ENCODE data around the gene NEO1. TPM values are rescaled to one million over a fixed set of nuclear protein-coding genes. Genes with fewer than 3 reads are reported as not detected.
"Not testable (repeated sequence)": the region's sequence is repeated elsewhere in the genome, so short reads cannot be mapped to it uniquely, and the experiment has no call there.

The NEO1 gene
- total RNA-seq, 2 donors from 2014 or later, result 5.2 to 5.3 TPM

- Mint-ChIP-seq H3K27ac (no peak overlapping the region), H3K9me3 (peaks cover 6 to 8% of the 10 kb centered on the region in 2 donors), H3K36me3 (peaks cover 6 to 14% of the 10 kb centered on the region in 2 donors)
- DNase-seq (ENCODE audit: low spot score in 2 of 2), result no peak
- no peak for ATAC-seq
Observed at GRCh38 chr15:73200339-73200738, 148.1 kb downstream of the NEO1 start.

GRCh38 chr15:73210630-73211029 lies 158.4 kb downstream of the NEO1 start:
- ATAC-seq (no peak), DNase-seq (ENCODE audit: low spot score in 2 of 2) (no peak)
- no peaks in the 10 kb centered on the region for H3K9me3 Mint-ChIP-seq
- H3K36me3 Mint-ChIP-seq, result peaks cover 0 to 4% of the 10 kb centered on the region in 2 donors
- no peak overlapping the region for H3K27ac Mint-ChIP-seq

- Mint-ChIP-seq H3K36me3 (peaks cover 0 to 4% of the 10 kb centered on the region in 2 donors), H3K27ac (no peak overlapping the region)
- no peak for DNase-seq (ENCODE audit: low spot score in 2 of 2)
Observed at GRCh38 chr15:73212424-73212823, 160.2 kb downstream of the NEO1 start.

GRCh38 chr15:73221450-73221849 lies 169.2 kb downstream of the NEO1 start:
- Mint-ChIP-seq H3K9me3 (peaks cover 11 to 12% of the 10 kb centered on the region in 2 donors), H3K36me3 (peaks cover 9 to 14% of the 10 kb centered on the region in 2 donors)
- not testable (repeated sequence) for DNase-seq (ENCODE audit: low spot score in 2 of 2); H3K27ac Mint-ChIP-seq; ATAC-seq

More at GRCh38 chr15:73212424-73212823, 160.2 kb downstream of the NEO1 start:
- no peaks in the 10 kb centered on the region for H3K9me3 Mint-ChIP-seq
- no peak for ATAC-seq

- ATAC-seq, result peak; percentile 55 to 64
- peak in 1 of 2 donors; percentile 10 for DNase-seq (ENCODE audit: low spot score in 2 of 2)
- H3K9me3 Mint-ChIP-seq, result peaks cover 10% of the 10 kb centered on the region in 2 donors
- H3K36me3 Mint-ChIP-seq, result peaks cover 9 to 13% of the 10 kb centered on the region in 2 donors
- H3K27ac Mint-ChIP-seq, result peak overlapping the region; percentile 7 to 41
Observed at GRCh38 chr15:73225358-73226015, 173.2 kb downstream of the NEO1 start.

GRCh38 chr15:73226093-73226814 lies 174.0 kb downstream of the NEO1 start:
- H3K9me3 Mint-ChIP-seq, result peaks cover 7 to 8% of the 10 kb centered on the region in 2 donors
- H3K36me3 Mint-ChIP-seq, result peaks cover 9% of the 10 kb centered on the region in 2 donors
- no peak for DNase-seq (ENCODE audit: low spot score in 2 of 2)
- no peak for ATAC-seq
- H3K27ac Mint-ChIP-seq, result peak overlapping the region in 1 of 2 donors; percentile 41

GRCh38 chr15:73227433-73228056 lies 175.3 kb downstream of the NEO1 start:
- H3K27ac Mint-ChIP-seq, result no peak overlapping the region
- H3K36me3 Mint-ChIP-seq, result peaks cover 4% of the 10 kb centered on the region in 2 donors
- no peak for ATAC-seq
- H3K9me3 Mint-ChIP-seq, result peaks cover 3% of the 10 kb centered on the region in 2 donors
- no peak for DNase-seq (ENCODE audit: low spot score in 2 of 2)

GRCh38 chr15:73228128-73228646 lies 175.9 kb downstream of the NEO1 start:
- no peak for ATAC-seq
- no peaks in the 10 kb centered on the region for H3K9me3 Mint-ChIP-seq
- DNase-seq (ENCODE audit: low spot score in 2 of 2), result no peak
- H3K27ac Mint-ChIP-seq, result no peak overlapping the region
- no peaks in the 10 kb centered on the region for H3K36me3 Mint-ChIP-seq

- H3K36me3 Mint-ChIP-seq, result no peaks in the 10 kb centered on the region
- no peak for DNase-seq (ENCODE audit: low spot score in 2 of 2)
- no peaks in the 10 kb centered on the region for H3K9me3 Mint-ChIP-seq
- ATAC-seq, result no peak
- peak overlapping the region in 1 of 2 donors; percentile 61 for H3K27ac Mint-ChIP-seq
Observed at GRCh38 chr15:73231661-73232419, 179.6 kb downstream of the NEO1 start.

- Mint-ChIP-seq H3K27ac (no peak overlapping the region), H3K36me3 (no peaks in the 10 kb centered on the region), H3K9me3 (no peaks in the 10 kb centered on the region)
- DNase-seq (ENCODE audit: low spot score in 2 of 2) (no peak), ATAC-seq (no peak)
Observed at GRCh38 chr15:73232776-73233175, 180.5 kb downstream of the NEO1 start.

GRCh38 chr15:73233623-73234022 lies 181.4 kb downstream of the NEO1 start:
- DNase-seq (ENCODE audit: low spot score in 2 of 2), result no peak
- Mint-ChIP-seq H3K9me3 (no peaks in the 10 kb centered on the region), H3K36me3 (no peaks in the 10 kb centered on the region), H3K27ac (no peak overlapping the region)
- ATAC-seq, result no peak

- Mint-ChIP-seq H3K36me3 (no peaks in the 10 kb centered on the region), H3K9me3 (no peaks in the 10 kb centered on the region), H3K27ac (no peak overlapping the region)
- ATAC-seq, result no peak
- DNase-seq (ENCODE audit: low spot score in 2 of 2), result no peak
Observed at GRCh38 chr15:73237910-73238309, 185.6 kb downstream of the NEO1 start.

GRCh38 chr15:73239564-73240215 lies 187.4 kb downstream of the NEO1 start:
- no peak overlapping the region for H3K27ac Mint-ChIP-seq
- no peak for DNase-seq (ENCODE audit: low spot score in 2 of 2)
- no peaks in the 10 kb centered on the region for H3K9me3 Mint-ChIP-seq
- no peaks in the 10 kb centered on the region for H3K36me3 Mint-ChIP-seq
- no peak for ATAC-seq

GRCh38 chr15:73240866-73241499 lies 188.7 kb downstream of the NEO1 start:
- Mint-ChIP-seq H3K27ac (no peak overlapping the region), H3K36me3 (no peaks in the 10 kb centered on the region), H3K9me3 (no peaks in the 10 kb centered on the region)
- ATAC-seq (peak; percentile 40 to 41), DNase-seq (ENCODE audit: low spot score in 2 of 2) (peak in 1 of 2 donors; percentile 80)

- peak in 1 of 2 donors; percentile 18 for DNase-seq (ENCODE audit: low spot score in 2 of 2)
- peak; percentile 46 to 71 for ATAC-seq
Observed at GRCh38 chr15:73244333-73244732, 192.1 kb downstream of the NEO1 start.

More at GRCh38 chr15:73244333-73244732, 192.1 kb downstream of the NEO1 start:
- Mint-ChIP-seq H3K9me3 (no peaks in the 10 kb centered on the region), H3K36me3 (no peaks in the 10 kb centered on the region), H3K27ac (peak overlapping the region in 1 of 2 donors; percentile 61)

All from activated naive CD4-positive, alpha-beta T cell treated with anti-CD3 and anti-CD28 coated beads, Interleukin-2, amount 50 U/mL, for 72 hours (primary cell).